WTC11 (cell line): Measurements from ENCODE around the gene DNAJC8. TPM values are rescaled to one million over a fixed set of nuclear protein-coding genes. Genes with fewer than 3 reads are reported as not detected.

Experiments used
- ATAC-seq: fragments of 200-7000 bp; cut with Tn5 transposase; 2 replicates; pipeline ENCODE4 v1.10.0; 2021; ENCODE audit warnings: mild to moderate bottlenecking, moderate library complexity
- CTCF ChIA-PET: fragments of 300-600 bp; sonication (Branson Sonifier 250); formaldehyde crosslinking; loops from one replicate; lab custom pipeline; 2021; ENCODE audit warnings: antibody characterized with exemption; lab: Charles Lee
- POLR2A ChIA-PET: fragments of 350-600 bp; sonication (Branson Sonifier 250); formaldehyde crosslinking; loops from one replicate; lab custom pipeline; 2021; ENCODE audit warnings: antibody characterized with exemption; lab: Charles Lee
- DNase-seq: peaks from one replicate; pipeline ENCODE4 v3.0.0; 2021; ENCODE audit warnings: low spot score
- H3K27ac Mint-ChIP-seq: 2 replicates; pipeline ENCODE4 v1.8.0; 2021; ENCODE audit warnings: mixed read lengths
- H3K27me3 Mint-ChIP-seq: 2 replicates; pipeline ENCODE4 v1.8.0; 2021; ENCODE audit warnings: low read depth, mild to moderate bottlenecking, moderate library complexity, mixed read lengths
- H3K36me3 Mint-ChIP-seq: 2 replicates; pipeline ENCODE4 v1.8.0; 2021; ENCODE audit warnings: mixed read lengths
- H3K4me1 Mint-ChIP-seq: 2 replicates; pipeline ENCODE4 v1.8.0; 2022; ENCODE audit warnings: mixed read lengths
- H3K4me3 Mint-ChIP-seq: 2 replicates; pipeline ENCODE4 v1.8.0; 2021; ENCODE audit warnings: mild to moderate bottlenecking, moderate library complexity, mixed read lengths
- H3K9me3 Mint-ChIP-seq: 2 replicates; pipeline ENCODE4 v1.8.0; 2021; ENCODE audit warnings: mixed read lengths
- AFF4 ChIP-seq: sonication (generic); formaldehyde crosslinking; IDR thresholded peaks from 2 replicates; pipeline ENCODE4 v1.8.1; 2023; ENCODE audit warnings: mild to moderate bottlenecking, missing genetic modification reagents, borderline replicate concordance
- ARID4B ChIP-seq: sonication (generic); formaldehyde crosslinking; IDR thresholded peaks from 2 replicates; pipeline ENCODE4 v1.8.0; 2023; ENCODE audit warnings: missing genetic modification reagents, mild to moderate bottlenecking, borderline replicate concordance
- CBFB ChIP-seq: sonication (generic); formaldehyde crosslinking; IDR thresholded peaks from 2 replicates; pipeline ENCODE4 v1.8.1; 2022; ENCODE audit warnings: mild to moderate bottlenecking, low read depth, missing genetic modification reagents
- E2F5 ChIP-seq: sonication (generic); formaldehyde crosslinking; IDR thresholded peaks from 2 replicates; pipeline ENCODE4 v1.8.1; 2022; ENCODE audit warnings: mild to moderate bottlenecking, moderate library complexity, missing genetic modification reagents
- ESRRA ChIP-seq: sonication (generic); formaldehyde crosslinking; IDR thresholded peaks from 2 replicates; pipeline ENCODE4 v1.8.1; 2022; ENCODE audit warnings: mild to moderate bottlenecking, missing genetic modification reagents, borderline replicate concordance
- GTF2I ChIP-seq: fragments of 250-450 bp; sonication (Bioruptor Pico); conservative IDR thresholded peaks from 2 replicates; pipeline ENCODE4 v1.4.0; 2021; ENCODE audit warnings: mild to moderate bottlenecking
- HMGA2 ChIP-seq: fragments of 250-450 bp; sonication (Bioruptor Pico); IDR thresholded peaks from 2 replicates; pipeline ENCODE4 v1.4.0; 2021; ENCODE audit warnings: mild to moderate bottlenecking, moderate library complexity
- HMGXB4 ChIP-seq: sonication (generic); formaldehyde crosslinking; IDR thresholded peaks from 2 replicates; pipeline ENCODE4 v1.8.1; 2023; ENCODE audit warnings: mild to moderate bottlenecking, moderate library complexity, missing genetic modification reagents
- PREB ChIP-seq: sonication (generic); formaldehyde crosslinking; IDR thresholded peaks from 2 replicates; pipeline ENCODE4 v1.8.1; 2022; ENCODE audit warnings: mild to moderate bottlenecking, missing genetic modification reagents, moderate library complexity, borderline replicate concordance
- PRRX2 ChIP-seq: fragments of 250-450 bp; sonication (Bioruptor Pico); IDR thresholded peaks from 2 replicates; pipeline ENCODE4 v1.8.0; 2021; ENCODE audit warnings: mild to moderate bottlenecking
- SMAD3 ChIP-seq: sonication (generic); formaldehyde crosslinking; IDR thresholded peaks from 2 replicates; pipeline ENCODE4 v1.8.0; 2022; ENCODE audit warnings: missing genetic modification reagents, mild to moderate bottlenecking, borderline replicate concordance
- STAT6 ChIP-seq: sonication (generic); formaldehyde crosslinking; conservative IDR thresholded peaks from 2 replicates; pipeline ENCODE4 v1.8.1; 2023; ENCODE audit warnings: mild to moderate bottlenecking, low read depth, missing genetic modification reagents, moderate library complexity
- TEAD1 ChIP-seq: sonication (generic); formaldehyde crosslinking; IDR thresholded peaks from 2 replicates; pipeline ENCODE4 v1.8.0; 2022; ENCODE audit warnings: mild to moderate bottlenecking, missing genetic modification reagents
- ZBTB43 ChIP-seq: sonication (generic); formaldehyde crosslinking; IDR thresholded peaks from 2 replicates; pipeline ENCODE4 v1.8.1; 2023; ENCODE audit warnings: mild to moderate bottlenecking, missing genetic modification reagents
- ZNF317 ChIP-seq: sonication (generic); formaldehyde crosslinking; IDR thresholded peaks from 2 replicates; pipeline ENCODE4 v1.8.1; 2023; ENCODE audit warnings: low read depth, mild to moderate bottlenecking, moderate library complexity, missing genetic modification reagents, borderline replicate concordance
- ZNF671 ChIP-seq: fragments of 250-450 bp; sonication (Bioruptor Pico); IDR thresholded peaks from 2 replicates; pipeline ENCODE4 v1.8.0; 2021; ENCODE audit warnings: mild to moderate bottlenecking
- total RNA-seq: library from RNA; stranded (reverse); gene quantifications from 3 replicates; pipeline ENCODE4 v1.2.3, GENCODE V29; 2021

The DNAJC8 gene
- total RNA-seq, 1 experiment from 2014 or later, result 112 TPM

- TF ChIP-seq GTF2I (CRISPR knock-in tag) (no peak), CBFB (CRISPR knock-in tag) (no peak), PREB (CRISPR knock-in tag) (no peak), HMGA2 (no peak), E2F5 (CRISPR knock-in tag) (no peak), PRRX2 (CRISPR knock-in tag) (no peak), TEAD1 (no peak), AFF4 (CRISPR knock-in tag) (no peak), SMAD3 (CRISPR knock-in tag) (no peak), ZNF671 (CRISPR knock-in tag) (no peak), HMGXB4 (no peak), ZBTB43 (CRISPR knock-in tag) (no peak), ZNF317 (CRISPR knock-in tag) (no peak), STAT6 (CRISPR knock-in tag) (no peak), ARID4B (CRISPR knock-in tag) (no peak), ESRRA (CRISPR knock-in tag) (no peak)
- Mint-ChIP-seq H3K27ac (no peak overlapping the region), H3K27me3 (no peaks in the 10 kb centered on the region), H3K4me1 (peaks cover 6% of the 10 kb centered on the region), H3K36me3 (peaks cover 48% of the 10 kb centered on the region), H3K9me3 (no peaks in the 10 kb centered on the region), H3K4me3 (no peak overlapping the region)
- ATAC-seq, result no peak
- DNase-seq, result no peak
- ChIA-PET CTCF (interaction anchor here (1.6 kb wide), 1 partner anchor 114 kb away, joined by 5 read pairs; no protein-coding TSS in a partner anchor), POLR2A (no interaction called here)
Measured at GRCh38 chr1:28205243-28205642, 27.6 kb downstream of the DNAJC8 start.
